Gastrocnemius medialis (tissue), 4 donors: Measurements from ENCODE around the gene LIPT2. TPM values are rescaled to one million over a fixed set of nuclear protein-coding genes. Genes with fewer than 3 reads are reported as not detected.

Experiments used
- ATAC-seq, 2 donors: fragments of 150-250 bp; one replicate each; pipeline ENCODE4 v1.9.1; 2016
- DNase-seq, 2 donors: peaks; one replicate each; pipeline ENCODE4 v3.0.0-alpha.2; 2019
- H3K27ac ChIP-seq, 4 donors: fragments of 200-600 bp; sonication (generic); 1 replicate in 1 of 4; 2 replicates in 3 of 4; pipeline ENCODE4 v1.5.1; 2016 to 2018; ENCODE audit warnings: mild to moderate bottlenecking in 2 of 4, moderate library complexity in 1 of 4
- H3K27me3 ChIP-seq, 3 donors: fragments of 200-600 bp; sonication (generic) in 2 of 3; 1 replicate in 1 of 3; 2 replicates in 2 of 3; pipeline versions ENCODE4 v1.5.1 to v1.6.0; 2016 to 2019; ENCODE audit warnings: mild to moderate bottlenecking in 1 of 3, moderate library complexity in 1 of 3
- H3K36me3 ChIP-seq, 2 donors: fragments of 200-600 bp; sonication (generic) in 1 of 2; one replicate each; pipeline ENCODE4 v1.5.1; 2017 to 2018
- H3K4me1 ChIP-seq, 2 donors: fragments of 200-600 bp; sonication (generic) in 1 of 2; one replicate each; pipeline ENCODE4 v1.5.1; 2016 to 2017; ENCODE audit warnings: mild to moderate bottlenecking in 2 of 2
- H3K4me3 ChIP-seq, 4 donors: fragments of 200-600 bp; sonication (generic) in 3 of 4; 1 replicate in 1 of 4; 2 replicates in 3 of 4; pipeline ENCODE4 v1.5.1; 2016 to 2019; ENCODE audit warnings: mild to moderate bottlenecking in 2 of 4
- H3K9me3 ChIP-seq, 3 donors: fragments of 200-600 bp; sonication (generic) in 2 of 3; 1 replicate in 1 of 3; 2 replicates in 2 of 3; pipeline ENCODE4 v1.5.1; 2016 to 2019
- CTCF ChIP-seq, 5 experiments: fragments of 450-650 bp in 3 of 5; fragments of 200-600 bp in 2 of 5; sonication (generic) in 2 of 5; IDR thresholded peaks in 4 of 5; conservative IDR thresholded peaks in 1 of 5; 1 replicate in 4 of 5; 2 replicates in 1 of 5; pipeline ENCODE4 v1.5.1; 2016 to 2019; ENCODE audit warnings: antibody characterized with exemption in 5 of 5, mild to moderate bottlenecking in 3 of 5, moderate library complexity in 3 of 5
- POLR2A ChIP-seq, 2 donors: fragments of 450-650 bp; IDR thresholded peaks; one replicate each; pipeline ENCODE4 v1.6.1; 2017; ENCODE audit warnings: antibody characterized with exemption in 2 of 2, mild to moderate bottlenecking in 2 of 2, moderate library complexity in 2 of 2
- in situ Hi-C, 4 donors: fragments of 200-750 bp; cut with MboI; loops; one replicate each; pipeline versions ENCODE4 v1.15.0 to v1.8.0; 2017; ENCODE audit warnings: low sequenced_read_pairs in 4 of 4
- intact Hi-C: fragments of 100-400 bp; cut with DNase I; formaldehyde crosslinking; loops from one replicate; pipeline ENCODE4 v1.15.1; 2023; ENCODE audit warnings: low total_unique reads
- total RNA-seq, 4 donors: library from RNA; depleted of rRNA; stranded (reverse); fragments of >200 nt; gene quantifications; one replicate each; pipeline versions ENCODE4 v1.1.0 to v1.2.3, GENCODE V29; 2016

LIPT2 gene
- total RNA-seq, 4 donors from 2014 or later: 3.5 to 11.2 (median 8.3) TPM

GRCh38 chr11:74462631-74463030, 30.9 kb downstream of the LIPT2 start:
- in situ Hi-C loops (loop anchor here in 2 of 4 donors (25.0 kb wide), 1 partner anchor 275 kb away; the partner anchor contains the start of genes CHRDL2 (in 2 of the 2) and RNF169 (in 2 of the 2)), intact Hi-C loops (no loop called here)
- H3K9me3 ChIP-seq: no peaks in the 10 kb centered on the region
- no peak for ATAC-seq
- H3K4me1 ChIP-seq: peaks cover 5 to 9% of the 10 kb centered on the region in 2 donors
- peak overlapping the region in 1 of 4 donors; percentile 5 for H3K27ac ChIP-seq
- no peaks in the 10 kb centered on the region for H3K27me3 ChIP-seq
- no peak for DNase-seq
- no peaks in the 10 kb centered on the region for H3K36me3 ChIP-seq
- TF ChIP-seq CTCF (IDR thresholded peaks at IDR 0.05 in 4 of 5, conservative IDR thresholded peaks at IDR 0.05 in 1 of 5) (no peak), POLR2A (IDR thresholded peaks at IDR 0.05) (no peak)
- H3K4me3 ChIP-seq: no peak overlapping the region

GRCh38 chr11:74462009-74462408, 31.5 kb downstream of the LIPT2 start:
- DNase-seq (peak; percentile 57 to 64), ATAC-seq (peak; percentile 49 to 66)
- Histone ChIP-seq H3K27me3 (no peaks in the 10 kb centered on the region), H3K4me3 (peak overlapping the region in 1 of 4 donors; percentile 30), H3K4me1 (peaks cover 3 to 5% of the 10 kb centered on the region in 2 donors), H3K27ac (peak overlapping the region; percentile 47 to 62 (median 56)), H3K36me3 (no peaks in the 10 kb centered on the region), H3K9me3 (no peaks in the 10 kb centered on the region)
- intact Hi-C loops: no loop called here
- TF ChIP-seq CTCF (IDR thresholded peaks at IDR 0.05 in 4 of 5, conservative IDR thresholded peaks at IDR 0.05 in 1 of 5) (no peak), POLR2A (IDR thresholded peaks at IDR 0.05) (no peak)
- in situ Hi-C loops: loop anchor here in 2 of 4 donors (25.0 kb wide), 1 partner anchor 275 kb away; the partner anchor contains the start of genes CHRDL2 (in 2 of the 2) and RNF169 (in 2 of the 2)

- Histone ChIP-seq H3K27me3 (no peaks in the 10 kb centered on the region), H3K4me3 (peak overlapping the region in 1 of 4 donors; percentile 30), H3K4me1 (peaks cover 0 to 5% of the 10 kb centered on the region in 2 donors), H3K27ac (no peak overlapping the region), H3K36me3 (no peaks in the 10 kb centered on the region), H3K9me3 (no peaks in the 10 kb centered on the region)
- TF ChIP-seq CTCF (IDR thresholded peaks at IDR 0.05 in 4 of 5, conservative IDR thresholded peaks at IDR 0.05 in 1 of 5) (no peak), POLR2A (IDR thresholded peaks at IDR 0.05) (no peak)
- in situ Hi-C loops: loop anchor here in 2 of 4 donors (25.0 kb wide), 1 partner anchor 277 kb away; the partner anchor contains the start of genes CHRDL2 (in 2 of the 2) and RNF169 (in 2 of the 2)
- intact Hi-C loops: no loop called here
- no peak for DNase-seq
- peak in 1 of 2 donors; percentile 31 for ATAC-seq
Measured at GRCh38 chr11:74460481-74461154, 32.9 kb downstream of the LIPT2 start.

GRCh38 chr11:74460065-74460464, 33.5 kb downstream of the LIPT2 start:
- TF ChIP-seq POLR2A (IDR thresholded peaks at IDR 0.05) (no peak), CTCF (IDR thresholded peaks at IDR 0.05 in 4 of 5, conservative IDR thresholded peaks at IDR 0.05 in 1 of 5) (no peak)
- DNase-seq: no peak
- no peaks in the 10 kb centered on the region for H3K36me3 ChIP-seq
- no peak for ATAC-seq
- in situ Hi-C loops: loop anchor here in 2 of 4 donors (25.0 kb wide), 1 partner anchor 277 kb away; the partner anchor contains the start of genes CHRDL2 (in 2 of the 2) and RNF169 (in 2 of the 2)
- H3K4me3 ChIP-seq: no peak overlapping the region
- no peaks in the 10 kb centered on the region for H3K27me3 ChIP-seq
- no peak overlapping the region for H3K27ac ChIP-seq
- intact Hi-C loops: no loop called here
- H3K4me1 ChIP-seq: peaks cover 0 to 5% of the 10 kb centered on the region in 2 donors
- no peaks in the 10 kb centered on the region for H3K9me3 ChIP-seq
